IMR-90 (cell line): Measurements from ENCODE around the gene PSMD9. TPM values are rescaled to one million over a fixed set of nuclear protein-coding genes. Genes with fewer than 3 reads are reported as not detected.

ENCODE experiments used
- ATAC-seq: fragments of 200-7000 bp; cut with Tn5 transposase; 2 replicates; pipeline ENCODE4 v1.9.1; 2020; ENCODE audit warnings: low read depth, mild to moderate bottlenecking, moderate library complexity
- BruUV-seq: library from RNA; stranded (reverse); fragments of 400-500 nt; replicated peaks from 2 replicates; lab custom pipeline; 2021; lab: Mats Ljungman, UMichigan
- CTCF ChIA-PET: fragments of 300-600 bp; formaldehyde crosslinking; extraction: SDS; loops from one replicate; lab custom pipeline; 2021; ENCODE audit warnings: antibody characterized with exemption; lab: Yijun Ruan, JAX
- POLR2A ChIA-PET: fragments of 300-600 bp; sonication (Branson Sonifier 250); formaldehyde crosslinking; loops from one replicate; lab custom pipeline; 2022; ENCODE audit warnings: antibody characterized with exemption; ENCODE audit not compliant: unreplicated experiment; lab: Charles Lee
- DNase-seq: peaks from one replicate; pipeline ENCODE4 v3.0.0; 2013
- H2AFZ ChIP-seq: replicated peaks from 2 replicates; pipeline ENCODE3; 2013; ENCODE audit warnings: low read length, mild to moderate bottlenecking; ENCODE audit not compliant: poor library complexity
- H2AK5ac ChIP-seq: 2 replicates; pipeline ENCODE4 v1.6.1; 2013; ENCODE audit warnings: low read depth, low read length, inconsistent platforms
- H2AK9ac ChIP-seq: replicated peaks from 2 replicates; pipeline ENCODE3; 2013; ENCODE audit warnings: mild to moderate bottlenecking, low read depth, low read length, moderate library complexity; ENCODE audit not compliant: poor library complexity
- H2BK120ac ChIP-seq: 2 replicates; pipeline ENCODE4 v1.6.1; 2013; ENCODE audit warnings: low read depth, low read length, inconsistent platforms
- H2BK15ac ChIP-seq: 3 replicates; pipeline ENCODE4 v1.6.1; 2013; ENCODE audit warnings: low read depth, low read length, inconsistent platforms
- H2BK20ac ChIP-seq: 2 replicates; pipeline ENCODE4 v1.6.1; 2013; ENCODE audit warnings: low read depth, mild to moderate bottlenecking, inconsistent platforms, low read length, moderate library complexity
- H2BK5ac ChIP-seq: 2 replicates; pipeline ENCODE4 v1.6.1; 2013; ENCODE audit warnings: mild to moderate bottlenecking, low read depth, low read length, inconsistent platforms; ENCODE audit not compliant: poor library complexity, severe bottlenecking
- H3K14ac ChIP-seq: replicated peaks from 2 replicates; pipeline ENCODE4 v1.6.1; 2013; ENCODE audit warnings: low read depth, low read length, inconsistent platforms
- H3K18ac ChIP-seq: 2 replicates; pipeline ENCODE4 v1.6.1; 2013; ENCODE audit warnings: low read depth, low read length, control low read depth
- H3K23ac ChIP-seq: 2 replicates; pipeline ENCODE4 v1.6.1; 2013; ENCODE audit warnings: low read depth, low read length, inconsistent platforms
- H3K27ac ChIP-seq: 2 replicates; pipeline ENCODE4 v1.5.1; 2013; ENCODE audit warnings: mild to moderate bottlenecking, control low read depth, low read length; ENCODE audit not compliant: insufficient read depth
- H3K27me3 ChIP-seq: 2 replicates; pipeline ENCODE4 v1.6.1; 2013; ENCODE audit warnings: low read length; ENCODE audit not compliant: control insufficient read depth, insufficient read depth
- H3K36me3 ChIP-seq: 2 replicates; pipeline ENCODE4 v1.6.1; 2013; ENCODE audit warnings: low read length, mixed read lengths; ENCODE audit not compliant: control insufficient read depth, insufficient read depth
- H3K4ac ChIP-seq: 2 replicates; pipeline ENCODE4 v1.6.1; 2013; ENCODE audit warnings: low read depth, low read length, inconsistent platforms
- H3K4me1 ChIP-seq: 2 replicates; pipeline ENCODE4 v1.6.1; 2013; ENCODE audit warnings: low read length, mixed read lengths; ENCODE audit not compliant: control insufficient read depth, insufficient read depth
- H3K4me2 ChIP-seq: 2 replicates; pipeline ENCODE4 v1.6.1; 2013; ENCODE audit warnings: low read depth, mild to moderate bottlenecking, control low read depth, low read length, moderate library complexity
- H3K4me3 ChIP-seq: 2 replicates; pipeline ENCODE4 v1.5.1; 2013; ENCODE audit warnings: low read depth, mild to moderate bottlenecking, control low read depth, low read length, moderate library complexity; ENCODE audit not compliant: insufficient read depth
- H3K56ac ChIP-seq: 2 replicates; pipeline ENCODE4 v1.6.1; 2013; ENCODE audit warnings: low read length, inconsistent platforms; ENCODE audit not compliant: insufficient read depth; ENCODE audit errors: extremely low read depth
- H3K79me1 ChIP-seq, 2 experiments: 2 replicates each; pipeline ENCODE4 v1.6.1; 2013; ENCODE audit warnings: low read length in 2 of 2, inconsistent platforms in 1 of 2, low read depth in 1 of 2
- H3K9ac ChIP-seq: 2 replicates; pipeline ENCODE4 v1.6.1; 2013; ENCODE audit warnings: low read depth, low read length, control low read depth
- H3K9me1 ChIP-seq: 2 replicates; pipeline ENCODE4 v1.6.1; 2013; ENCODE audit warnings: low read length, inconsistent platforms; ENCODE audit not compliant: insufficient read depth
- H3K9me3 ChIP-seq: 2 replicates; pipeline ENCODE4 v1.6.1; 2013; ENCODE audit warnings: low read length; ENCODE audit not compliant: control insufficient read depth, insufficient read depth
- H4K20me1 ChIP-seq: 2 replicates; pipeline ENCODE4 v1.6.1; 2013; ENCODE audit warnings: low read length, inconsistent platforms; ENCODE audit not compliant: insufficient read depth
- H4K5ac ChIP-seq: 2 replicates; pipeline ENCODE4 v1.6.1; 2013; ENCODE audit warnings: mild to moderate bottlenecking, low read depth, low read length, control low read depth
- H4K8ac ChIP-seq, 2 experiments: 2 replicates each; pipeline ENCODE4 v1.6.1; 2013; ENCODE audit warnings: low read depth in 2 of 2, low read length in 2 of 2, control low read depth in 1 of 2, inconsistent platforms in 1 of 2
- H4K91ac ChIP-seq: 2 replicates; pipeline ENCODE4 v1.6.1; 2013; ENCODE audit warnings: low read depth, low read length, inconsistent platforms; ENCODE audit not compliant: insufficient read depth
- BHLHE40 ChIP-seq: fragments of 150-350 bp; IDR thresholded peaks from 2 replicates; pipeline ENCODE4 v1.6.1; 2016; ENCODE audit warnings: mild to moderate bottlenecking, low read depth, low read length
- CHD1 ChIP-seq: IDR thresholded peaks from 2 replicates; pipeline ENCODE4 v1.6.1; 2012; ENCODE audit warnings: low read depth, low read length, improper control_type of control experiment
- FOS ChIP-seq: fragments of 150-350 bp; IDR thresholded peaks from 2 replicates; pipeline ENCODE4 v1.6.1; 2016; ENCODE audit warnings: low read depth, low read length
- MAFK ChIP-seq: IDR thresholded peaks from 2 replicates; pipeline ENCODE4 v1.6.1; 2012; ENCODE audit warnings: low read depth, low read length, improper control_type of control experiment
- MAZ ChIP-seq: IDR thresholded peaks from 2 replicates; pipeline ENCODE4 v1.6.1; 2012; ENCODE audit warnings: low read depth, mild to moderate bottlenecking, low read length, improper control_type of control experiment, moderate library complexity, borderline replicate concordance
- MXI1 ChIP-seq: IDR thresholded peaks from 2 replicates; pipeline ENCODE4 v1.6.1; 2012; ENCODE audit warnings: low read depth, mild to moderate bottlenecking, low read length, moderate library complexity, borderline replicate concordance
- NFE2L2 ChIP-seq: fragments of 150-350 bp; IDR thresholded peaks from 2 replicates; pipeline ENCODE4 v1.6.1; 2016; ENCODE audit warnings: low read depth, mild to moderate bottlenecking, low read length
- POLR2A ChIP-seq: IDR thresholded peaks from 2 replicates; pipeline ENCODE4 v1.6.1; 2012; ENCODE audit warnings: mild to moderate bottlenecking, low read depth, low read length
- RAD21 ChIP-seq: IDR thresholded peaks from 2 replicates; pipeline ENCODE4 v1.6.1; 2012; ENCODE audit warnings: low read length, improper control_type of control experiment
- RCOR1 ChIP-seq: IDR thresholded peaks from 2 replicates; pipeline ENCODE4 v1.6.1; 2012; ENCODE audit warnings: mild to moderate bottlenecking, low read length, improper control_type of control experiment; ENCODE audit not compliant: insufficient replicate concordance
- RFX5 ChIP-seq: IDR thresholded peaks from 2 replicates; pipeline ENCODE4 v1.8.0; 2012; ENCODE audit warnings: low read depth, mild to moderate bottlenecking, low read length, moderate library complexity
- SMC3 ChIP-seq: fragments of 150-350 bp; IDR thresholded peaks from 2 replicates; pipeline ENCODE4 v1.6.1; 2016; ENCODE audit warnings: low read depth, mild to moderate bottlenecking, antibody characterized with exemption, low read length, moderate library complexity
- whole genome bisulfite sequencing, 2 experiments: methylation state at CpG; one replicate each; pipeline versions ENCODE4 v1.1.5 to v1.1.7; 2013; ENCODE audit warnings: missing lambda C conversion rate in 2 of 2; ENCODE audit not compliant: insufficient read length in 1 of 2; ENCODE audit errors: extremely low coverage in 2 of 2; 5-methylcytosine and 5-hydroxymethylcytosine counted together
- dilution Hi-C: fragments of 300-500 bp; cut with HindIII; formaldehyde crosslinking; loops from one replicate; pipeline ENCODE4 v1.14.3; 2018; ENCODE audit warnings: low sequenced_read_pairs; ENCODE audit not compliant: unreplicated experiment
- in situ Hi-C: fragments of 300-500 bp; cut with MboI; formaldehyde crosslinking; loops from 3 replicates; pipeline ENCODE4 v1.14.3; 2019; ENCODE audit warnings: low sequenced_read_pairs, inconsistent platforms, mixed read lengths
- intact Hi-C: fragments of 100-400 bp; cut with micrococcal nuclease; formaldehyde crosslinking; loops from 2 replicates; pipeline ENCODE4 v1.10.0; 2022
- polyA plus RNA-seq, 3 experiments: library from polyadenylated mRNA; depleted of rRNA; stranded (reverse); fragments of >200 nt; gene quantifications; 2 replicates each; pipeline ENCODE4 v1.2.3, GENCODE V29; 2012; ENCODE audit warnings: low replicate concordance in 1 of 3
- total RNA-seq: library from RNA; depleted of rRNA; stranded (reverse); fragments of >200 nt; gene quantifications from 2 replicates; pipeline ENCODE4 v1.2.3, GENCODE V29; 2012
- TF ChIP-seq, protein P1 (sequence below): fragments of 150-350 bp; IDR thresholded peaks from 2 replicates; pipeline ENCODE4 v1.6.1; 2016; ENCODE audit warnings: low read depth, mild to moderate bottlenecking, low read length, moderate library complexity, borderline replicate concordance
- TF ChIP-seq, protein P2 (sequence below): fragments of 150-350 bp; IDR thresholded peaks from 2 replicates; pipeline ENCODE4 v1.6.1; 2017; ENCODE audit warnings: mild to moderate bottlenecking, antibody characterized with exemption, low read length, low read depth
- TF ChIP-seq, protein P3 (sequence below): conservative IDR thresholded peaks from 2 replicates; pipeline ENCODE4 v1.5.1; 2012; ENCODE audit warnings: mild to moderate bottlenecking, low read depth, low read length, improper control_type of control experiment

PSMD9 gene
- total and polyA plus RNA-seq, 2 of the 4 experiments (the other 2 are of a cell fraction) = 135 to 142 TPM

DNA sequence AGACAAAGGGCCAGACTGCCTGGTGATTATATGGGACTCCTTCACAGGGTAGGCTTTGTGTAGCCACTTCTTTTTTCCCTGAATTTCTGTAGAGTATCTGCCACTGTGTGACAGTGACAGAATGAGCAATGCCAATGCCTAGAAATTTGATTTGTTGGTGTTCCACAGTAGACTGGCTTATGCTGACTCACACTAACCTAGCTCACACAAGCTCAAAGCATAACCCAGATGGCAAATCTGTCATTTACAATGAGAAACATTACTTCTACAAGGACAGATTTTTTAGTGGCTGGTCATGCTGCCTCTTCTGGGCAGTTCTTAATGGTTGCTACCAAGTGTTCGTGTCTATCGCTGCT, 45.7 kb downstream of the PSMD9 start:
- Histone ChIP-seq H3K36me3 (peaks cover 11% of the 10 kb centered on the region), H2AFZ (no peak overlapping the region), H3K14ac (no peak overlapping the region; the same call in 1 of the 2 replicates), H2AK5ac (peak overlapping the region; percentile 48; the same call in 1 of the 2 replicates), H3K27ac (no peak overlapping the region), H3K4ac (no peak overlapping the region), H3K27me3 (no peaks in the 10 kb centered on the region), H3K4me2 (no peak overlapping the region), H2AK9ac (peak overlapping the region; percentile 48), H3K56ac (no peak overlapping the region), H3K18ac (no peak overlapping the region), H3K4me1 (peaks cover 2% of the 10 kb centered on the region; the same call in 1 of the 2 replicates), H2BK5ac (no peak overlapping the region), H3K4me3 (no peak overlapping the region), H3K9ac (no peak overlapping the region), H3K23ac (no peak overlapping the region), H3K9me3 (peaks cover 4% of the 10 kb centered on the region; the same call in 1 of the 2 replicates), H4K5ac (no peak overlapping the region), H4K91ac (no peak overlapping the region), H3K79me1 (no peaks in the 10 kb centered on the region), H3K9me1 (peaks cover 7% of the 10 kb centered on the region), H2BK20ac (0 out of 2 replicates have a peak overlapping the region, but pooled peaks have one; percentile 5), H4K20me1 (no peaks in the 10 kb centered on the region), H2BK15ac (0 out of 3 replicates have a peak overlapping the region, but pooled peaks have one; percentile 61), H2BK120ac (no peak overlapping the region), H4K8ac (no peak overlapping the region; a peak in 1 of 4 replicates)
- BruUV-seq = no TSS peak
- no CpG with 5 or more reads among the region's 2 CpGs for WGBS, 2 experiments
- TF ChIP-seq POLR2A (no peak), NFE2L2 (no peak), MXI1 (no peak), MAFK (no peak), RCOR1 (no peak), FOS (no peak), RAD21 (no peak), CHD1 (no peak), MAZ (no peak), RFX5 (no peak), BHLHE40 (no peak), SMC3 (no peak)
- TF ChIP-seq, protein P1, sequence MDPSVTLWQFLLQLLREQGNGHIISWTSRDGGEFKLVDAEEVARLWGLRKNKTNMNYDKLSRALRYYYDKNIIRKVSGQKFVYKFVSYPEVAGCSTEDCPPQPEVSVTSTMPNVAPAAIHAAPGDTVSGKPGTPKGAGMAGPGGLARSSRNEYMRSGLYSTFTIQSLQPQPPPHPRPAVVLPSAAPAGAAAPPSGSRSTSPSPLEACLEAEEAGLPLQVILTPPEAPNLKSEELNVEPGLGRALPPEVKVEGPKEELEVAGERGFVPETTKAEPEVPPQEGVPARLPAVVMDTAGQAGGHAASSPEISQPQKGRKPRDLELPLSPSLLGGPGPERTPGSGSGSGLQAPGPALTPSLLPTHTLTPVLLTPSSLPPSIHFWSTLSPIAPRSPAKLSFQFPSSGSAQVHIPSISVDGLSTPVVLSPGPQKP = no peak
- TF ChIP-seq, protein P2, sequence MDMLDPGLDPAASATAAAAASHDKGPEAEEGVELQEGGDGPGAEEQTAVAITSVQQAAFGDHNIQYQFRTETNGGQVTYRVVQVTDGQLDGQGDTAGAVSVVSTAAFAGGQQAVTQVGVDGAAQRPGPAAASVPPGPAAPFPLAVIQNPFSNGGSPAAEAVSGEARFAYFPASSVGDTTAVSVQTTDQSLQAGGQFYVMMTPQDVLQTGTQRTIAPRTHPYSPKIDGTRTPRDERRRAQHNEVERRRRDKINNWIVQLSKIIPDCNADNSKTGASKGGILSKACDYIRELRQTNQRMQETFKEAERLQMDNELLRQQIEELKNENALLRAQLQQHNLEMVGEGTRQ = no peak
- TF ChIP-seq, protein P3, sequence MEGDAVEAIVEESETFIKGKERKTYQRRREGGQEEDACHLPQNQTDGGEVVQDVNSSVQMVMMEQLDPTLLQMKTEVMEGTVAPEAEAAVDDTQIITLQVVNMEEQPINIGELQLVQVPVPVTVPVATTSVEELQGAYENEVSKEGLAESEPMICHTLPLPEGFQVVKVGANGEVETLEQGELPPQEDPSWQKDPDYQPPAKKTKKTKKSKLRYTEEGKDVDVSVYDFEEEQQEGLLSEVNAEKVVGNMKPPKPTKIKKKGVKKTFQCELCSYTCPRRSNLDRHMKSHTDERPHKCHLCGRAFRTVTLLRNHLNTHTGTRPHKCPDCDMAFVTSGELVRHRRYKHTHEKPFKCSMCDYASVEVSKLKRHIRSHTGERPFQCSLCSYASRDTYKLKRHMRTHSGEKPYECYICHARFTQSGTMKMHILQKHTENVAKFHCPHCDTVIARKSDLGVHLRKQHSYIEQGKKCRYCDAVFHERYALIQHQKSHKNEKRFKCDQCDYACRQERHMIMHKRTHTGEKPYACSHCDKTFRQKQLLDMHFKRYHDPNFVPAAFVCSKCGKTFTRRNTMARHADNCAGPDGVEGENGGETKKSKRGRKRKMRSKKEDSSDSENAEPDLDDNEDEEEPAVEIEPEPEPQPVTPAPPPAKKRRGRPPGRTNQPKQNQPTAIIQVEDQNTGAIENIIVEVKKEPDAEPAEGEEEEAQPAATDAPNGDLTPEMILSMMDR = no peak
- ATAC-seq (no peak), DNase-seq (peak; percentile 15)
- CTCF ChIA-PET = no interaction called here
- dilution Hi-C loops (no loop called here), intact Hi-C loops (loop anchor here (1.0 kb wide), 1 partner anchor 23 kb away; no protein-coding TSS in a partner anchor), in situ Hi-C loops (no loop called here)
- POLR2A ChIA-PET = no interaction called here
